ENCODE data around the gene PSMD10.

GRCh38 chrX:108064001-108064400, 27.3 kb downstream of the PSMD10 start:
- no peak for TF ChIP-seq CTCF (IDR thresholded peaks at IDR 0.05)
- no peak for TF ChIP-seq POLR2A (IDR thresholded peaks at IDR 0.05)
- no peak for TF ChIP-seq POLR2AphosphoS5 (IDR thresholded peaks at IDR 0.05)
